Fibroblast of lung (primary cell): Measurements from ENCODE around the gene GLG1. TPM values are rescaled to one million over a fixed set of nuclear protein-coding genes. Genes with fewer than 3 reads are reported as not detected.

Source experiments
- DNase-seq, 2 donors: peaks; one replicate each; pipeline versions ENCODE4 v3.0.0 to v3.0.0-alpha.2; 2010; ENCODE audit warnings: low read depth in 2 of 2
- H2AFZ ChIP-seq: 2 replicates; pipeline ENCODE4 v1.5.1; 2012; ENCODE audit warnings: low read length, control low read depth, inconsistent platforms
- H3K27ac ChIP-seq: 2 replicates; pipeline ENCODE4 v1.5.1; 2011; ENCODE audit warnings: low read length, control low read depth; ENCODE audit not compliant: insufficient read depth
- H3K27me3 ChIP-seq: 2 replicates; pipeline ENCODE4 v1.5.1; 2011; ENCODE audit warnings: mild to moderate bottlenecking, low read length; ENCODE audit not compliant: control insufficient read depth, insufficient read depth
- H3K36me3 ChIP-seq: 2 replicates; pipeline ENCODE4 v1.5.1; 2011; ENCODE audit warnings: low read length; ENCODE audit not compliant: control insufficient read depth, insufficient read depth
- H3K4me1 ChIP-seq: 2 replicates; pipeline ENCODE4 v1.5.1; 2011; ENCODE audit warnings: low read length; ENCODE audit not compliant: control insufficient read depth, insufficient read depth; ENCODE audit errors: extremely low read depth
- H3K4me2 ChIP-seq: 2 replicates; pipeline ENCODE4 v1.5.1; 2011; ENCODE audit warnings: low read length, control low read depth; ENCODE audit not compliant: insufficient read depth; ENCODE audit errors: extremely low read depth
- H3K4me3 ChIP-seq, 4 experiments: fragments of 200-600 bp in 1 of 4; sonication (generic) in 1 of 4; replicated peaks in 1 of 4; 2 replicates each; pipeline ENCODE4 v1.5.1; 2011 to 2016; ENCODE audit warnings: low read length in 4 of 4, low read depth in 3 of 4, mild to moderate bottlenecking in 3 of 4, control low read depth in 2 of 4, inconsistent platforms in 1 of 4, mixed read lengths in 1 of 4; ENCODE audit not compliant: insufficient read depth in 1 of 4; ENCODE audit errors: control extremely low read depth in 1 of 4
- H3K79me2 ChIP-seq: 2 replicates; pipeline ENCODE4 v1.5.1; 2012; ENCODE audit warnings: mild to moderate bottlenecking, low read length, inconsistent platforms; ENCODE audit not compliant: control insufficient read depth, insufficient read depth
- H3K9ac ChIP-seq: 2 replicates; pipeline ENCODE4 v1.5.1; 2011; ENCODE audit warnings: mild to moderate bottlenecking, low read length, control low read depth; ENCODE audit not compliant: insufficient read depth
- H3K9me3 ChIP-seq: 2 replicates; pipeline ENCODE4 v1.5.1; 2012; ENCODE audit warnings: low read depth, low read length; ENCODE audit not compliant: control insufficient read depth, insufficient read depth
- H4K20me1 ChIP-seq: 2 replicates; pipeline ENCODE4 v1.5.1; 2011; ENCODE audit warnings: low read length; ENCODE audit not compliant: control insufficient read depth, insufficient read depth; ENCODE audit errors: extremely low read depth
- CTCF ChIP-seq, 2 donors: IDR thresholded peaks in 1 of 2; conservative IDR thresholded peaks in 1 of 2; 1 replicate in 1 of 2; 2 replicates in 1 of 2; pipeline ENCODE4 v1.5.1; 2011 to 2012; ENCODE audit warnings: low read length in 2 of 2, control low read depth in 1 of 2, inconsistent platforms in 1 of 2, low read depth in 1 of 2, mild to moderate bottlenecking in 1 of 2
- EZH2 ChIP-seq: IDR thresholded peaks from 2 replicates; pipeline ENCODE4 v1.5.1; 2012; ENCODE audit warnings: low read length, control low read depth, mild to moderate bottlenecking; ENCODE audit errors: missing control alignments
- polyA plus RNA-seq, 2 donors: library from polyadenylated mRNA; depleted of rRNA in 1 of 2; stranded (reverse) in 1 of 2; unstranded in 1 of 2; fragments of >200 nt; gene quantifications; 2 replicates each; pipeline ENCODE4 v1.2.1, GENCODE V29; 2011 to 2012; ENCODE audit warnings: missing spikeins in 1 of 2
- total RNA-seq: library from RNA; depleted of rRNA; stranded (reverse); fragments of >200 nt; gene quantifications from 2 replicates; pipeline ENCODE4 v1.2.1, GENCODE V29; 2014

Gene GLG1
- total and polyA plus RNA-seq, 2 donors (not counting 1 experiment from before 2014, with no cell fraction given): 138 to 150 TPM

DNA sequence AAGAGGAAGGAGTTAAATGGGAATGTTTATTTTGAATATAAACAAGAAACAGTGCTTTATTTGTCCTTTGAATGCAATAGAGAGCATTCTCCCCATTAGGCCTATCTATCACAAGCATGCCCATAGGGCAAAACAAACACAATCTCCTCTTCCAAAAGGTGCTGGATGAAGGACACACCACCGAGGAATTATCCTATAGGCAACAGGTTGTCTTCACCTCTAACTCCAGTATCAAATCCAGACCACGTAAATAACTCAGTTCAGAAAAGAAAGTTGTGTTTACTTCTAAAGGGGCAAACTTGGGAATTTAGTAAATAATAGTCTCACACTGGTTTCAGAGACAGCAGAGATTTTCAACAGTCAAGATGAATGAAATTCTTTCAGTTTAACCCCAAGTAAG, 101.9 kb downstream of the GLG1 start:
- Histone ChIP-seq H3K4me3 (no peak overlapping the region), H4K20me1 (no peaks in the 10 kb centered on the region)

DNA sequence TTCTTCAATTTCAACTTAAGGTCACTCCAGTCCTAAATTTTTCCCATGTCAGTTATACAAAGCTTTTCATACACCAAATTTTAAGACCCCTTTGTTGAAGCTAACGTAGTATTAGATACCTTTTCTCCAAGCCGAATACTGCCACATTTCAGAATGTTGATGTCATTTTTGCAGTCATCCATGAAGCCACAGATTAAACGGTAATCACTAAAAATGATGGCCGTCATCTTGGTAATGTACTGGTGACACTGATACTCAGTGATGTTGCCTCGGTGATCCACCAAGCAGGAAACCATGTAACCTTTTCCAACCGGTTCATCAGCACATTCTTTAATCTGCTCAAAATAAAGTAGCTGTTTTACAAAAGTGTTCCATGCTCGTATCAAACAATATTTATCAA, 103.5 kb downstream of the GLG1 start:
- Histone ChIP-seq H3K9ac (no peak overlapping the region), H4K20me1 (no peaks in the 10 kb centered on the region), H3K4me1 (no peaks in the 10 kb centered on the region), H3K79me2 (no peaks in the 10 kb centered on the region), H3K4me3 (no peak overlapping the region), H3K36me3 (no peaks in the 10 kb centered on the region), H3K27ac (no peak overlapping the region), H3K4me2 (no peak overlapping the region), H3K27me3 (no peaks in the 10 kb centered on the region), H3K9me3 (no peaks in the 10 kb centered on the region), H2AFZ (no peak overlapping the region)
- TF ChIP-seq EZH2 (no peak), CTCF (conservative IDR thresholded peaks at IDR 0.05 in 1 of 2, IDR thresholded peaks at IDR 0.05 in 1 of 2; ENCODE audit: low read depth in 1 of 2, low read length in 2 of 2) (no peak)
- peak in 1 of 2 donors; percentile 11 for DNase-seq

More for the DNA sequence above, 101.9 kb downstream of the GLG1 start:
- DNase-seq: no peak
- Histone ChIP-seq H3K4me2 (no peak overlapping the region), H3K4me1 (no peaks in the 10 kb centered on the region), H3K27me3 (no peaks in the 10 kb centered on the region), H3K36me3 (no peaks in the 10 kb centered on the region), H3K9me3 (no peaks in the 10 kb centered on the region), H3K79me2 (no peaks in the 10 kb centered on the region), H3K9ac (no peak overlapping the region), H3K27ac (no peak overlapping the region), H2AFZ (no peak overlapping the region)
- TF ChIP-seq EZH2: no peak

GRCh38 chr16:74501484-74502478, 105.1 kb downstream of the GLG1 start:
- no peak overlapping the region for H3K4me3 ChIP-seq
- no peaks in the 10 kb centered on the region for H3K79me2 ChIP-seq
- TF ChIP-seq EZH2 (no peak), CTCF (conservative IDR thresholded peaks at IDR 0.05 in 1 of 2, IDR thresholded peaks at IDR 0.05 in 1 of 2; ENCODE audit: low read depth in 1 of 2, low read length in 2 of 2) (no peak)
- peak in 1 of 2 donors; percentile 31 for DNase-seq
- no peak overlapping the region for H2AFZ ChIP-seq
- no peaks in the 10 kb centered on the region for H3K27me3 ChIP-seq
- H3K4me2 ChIP-seq: no peak overlapping the region
- H3K9ac ChIP-seq: no peak overlapping the region
- H3K27ac ChIP-seq: no peak overlapping the region
- H3K9me3 ChIP-seq: no peaks in the 10 kb centered on the region
- H3K4me1 ChIP-seq: no peaks in the 10 kb centered on the region
- no peaks in the 10 kb centered on the region for H3K36me3 ChIP-seq
- H4K20me1 ChIP-seq: no peaks in the 10 kb centered on the region
